Stomach (tissue), 4 donors: Measurements from ENCODE around the gene COL24A1.

ENCODE experiments used
- EP300 ChIP-seq: sonication (generic); formaldehyde crosslinking; IDR thresholded peaks from one replicate; pipeline ENCODE4 v1.6.1; 2017; ENCODE audit warnings: antibody characterized with exemption
- POLR2A ChIP-seq, 4 donors: fragments of 450-650 bp; IDR thresholded peaks; one replicate each; pipeline ENCODE4 v1.6.1; 2016; ENCODE audit warnings: antibody characterized with exemption in 4 of 4, control low read depth in 2 of 4, mild to moderate bottlenecking in 1 of 4, moderate library complexity in 1 of 4
- POLR2AphosphoS5 ChIP-seq, 3 donors: sonication (generic); formaldehyde crosslinking; IDR thresholded peaks; one replicate each; pipeline ENCODE4 v1.6.1; 2016; ENCODE audit warnings: antibody characterized with exemption in 3 of 3
- TF ChIP-seq, protein P1 (sequence below), 7 experiments: fragments of 450-650 bp in 4 of 7; fragments of 200-600 bp in 3 of 7; sonication (generic) in 3 of 7; IDR thresholded peaks; one replicate each; pipeline ENCODE4 v1.5.1; 2016 to 2019; ENCODE audit warnings: antibody characterized with exemption in 7 of 7, control low read depth in 2 of 7, mild to moderate bottlenecking in 1 of 7

DNA sequence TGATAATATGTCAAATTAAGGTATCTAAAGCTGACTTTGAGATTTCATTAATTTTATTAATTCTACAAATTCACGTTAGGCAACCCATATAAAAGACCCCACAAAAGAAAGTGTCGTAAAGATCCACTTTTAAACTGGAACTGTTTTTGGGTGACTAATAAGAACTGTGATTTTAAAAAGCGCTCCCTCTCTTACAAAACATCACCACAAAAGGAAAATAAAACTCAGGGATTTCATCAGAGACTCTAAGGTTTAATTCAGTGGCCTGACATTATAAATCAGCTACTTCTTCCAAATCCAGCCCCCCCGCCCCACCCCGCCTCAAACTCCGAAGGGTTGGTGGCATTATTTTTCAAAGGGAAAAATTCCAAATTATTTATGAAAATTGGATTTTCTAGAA, 2.7 kb downstream of the COL24A1 start:
- TF ChIP-seq POLR2A (IDR thresholded peaks at IDR 0.05), result no peak
- TF ChIP-seq, protein P1, sequence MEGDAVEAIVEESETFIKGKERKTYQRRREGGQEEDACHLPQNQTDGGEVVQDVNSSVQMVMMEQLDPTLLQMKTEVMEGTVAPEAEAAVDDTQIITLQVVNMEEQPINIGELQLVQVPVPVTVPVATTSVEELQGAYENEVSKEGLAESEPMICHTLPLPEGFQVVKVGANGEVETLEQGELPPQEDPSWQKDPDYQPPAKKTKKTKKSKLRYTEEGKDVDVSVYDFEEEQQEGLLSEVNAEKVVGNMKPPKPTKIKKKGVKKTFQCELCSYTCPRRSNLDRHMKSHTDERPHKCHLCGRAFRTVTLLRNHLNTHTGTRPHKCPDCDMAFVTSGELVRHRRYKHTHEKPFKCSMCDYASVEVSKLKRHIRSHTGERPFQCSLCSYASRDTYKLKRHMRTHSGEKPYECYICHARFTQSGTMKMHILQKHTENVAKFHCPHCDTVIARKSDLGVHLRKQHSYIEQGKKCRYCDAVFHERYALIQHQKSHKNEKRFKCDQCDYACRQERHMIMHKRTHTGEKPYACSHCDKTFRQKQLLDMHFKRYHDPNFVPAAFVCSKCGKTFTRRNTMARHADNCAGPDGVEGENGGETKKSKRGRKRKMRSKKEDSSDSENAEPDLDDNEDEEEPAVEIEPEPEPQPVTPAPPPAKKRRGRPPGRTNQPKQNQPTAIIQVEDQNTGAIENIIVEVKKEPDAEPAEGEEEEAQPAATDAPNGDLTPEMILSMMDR (IDR thresholded peaks at IDR 0.05), result no peak
- TF ChIP-seq POLR2AphosphoS5 (IDR thresholded peaks at IDR 0.05), result no peak
- TF ChIP-seq EP300, result no peak
